ENCODE measurements around the gene GPS1. TPM values are rescaled to one million over a fixed set of nuclear protein-coding genes. Genes with fewer than 3 reads are reported as not detected.

GPS1 gene
- total and polyA plus RNA-seq, 9 of the 15 experiments (the other 6 are each of a cell fraction or from before 2014, with no cell fraction given), result 3.1 to 167 (median 69.9) TPM

DNA sequence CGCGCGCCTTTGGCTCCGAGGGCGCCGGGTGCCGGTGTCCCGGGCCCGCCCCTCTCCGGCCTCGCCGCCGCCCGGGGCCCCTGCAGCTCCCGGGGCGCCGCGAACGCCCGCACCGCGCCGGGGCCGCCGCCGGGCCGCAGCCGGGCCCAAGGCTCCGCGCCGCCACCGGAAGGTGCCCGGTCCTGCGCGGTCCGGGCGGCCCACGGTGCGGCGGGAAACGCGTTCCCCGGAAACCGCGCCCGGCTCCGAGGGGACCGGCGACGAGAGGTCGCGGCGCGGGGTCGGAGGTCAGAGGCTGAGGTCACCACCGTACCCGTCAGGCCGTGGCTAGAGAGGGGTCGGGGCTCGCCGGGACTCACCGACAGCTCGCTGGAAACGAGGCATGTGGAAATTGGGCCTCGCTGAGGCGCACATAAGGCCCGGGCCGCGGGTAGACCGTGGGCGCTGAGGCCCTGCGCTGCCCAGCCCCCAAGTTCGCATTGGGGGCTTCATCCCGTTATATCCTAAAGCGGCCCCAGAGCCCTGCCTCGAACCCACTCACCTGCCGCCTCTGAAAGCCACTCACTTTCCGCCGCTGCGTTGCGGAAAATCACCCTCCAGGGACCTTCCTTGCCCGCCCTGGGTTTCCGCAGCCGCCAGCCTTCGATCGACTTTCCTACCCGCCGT is 14.1 kb downstream of the GPS1 start, which contains the start of gene DUS1L (continued):
- TF ChIP-seq, protein P1, sequence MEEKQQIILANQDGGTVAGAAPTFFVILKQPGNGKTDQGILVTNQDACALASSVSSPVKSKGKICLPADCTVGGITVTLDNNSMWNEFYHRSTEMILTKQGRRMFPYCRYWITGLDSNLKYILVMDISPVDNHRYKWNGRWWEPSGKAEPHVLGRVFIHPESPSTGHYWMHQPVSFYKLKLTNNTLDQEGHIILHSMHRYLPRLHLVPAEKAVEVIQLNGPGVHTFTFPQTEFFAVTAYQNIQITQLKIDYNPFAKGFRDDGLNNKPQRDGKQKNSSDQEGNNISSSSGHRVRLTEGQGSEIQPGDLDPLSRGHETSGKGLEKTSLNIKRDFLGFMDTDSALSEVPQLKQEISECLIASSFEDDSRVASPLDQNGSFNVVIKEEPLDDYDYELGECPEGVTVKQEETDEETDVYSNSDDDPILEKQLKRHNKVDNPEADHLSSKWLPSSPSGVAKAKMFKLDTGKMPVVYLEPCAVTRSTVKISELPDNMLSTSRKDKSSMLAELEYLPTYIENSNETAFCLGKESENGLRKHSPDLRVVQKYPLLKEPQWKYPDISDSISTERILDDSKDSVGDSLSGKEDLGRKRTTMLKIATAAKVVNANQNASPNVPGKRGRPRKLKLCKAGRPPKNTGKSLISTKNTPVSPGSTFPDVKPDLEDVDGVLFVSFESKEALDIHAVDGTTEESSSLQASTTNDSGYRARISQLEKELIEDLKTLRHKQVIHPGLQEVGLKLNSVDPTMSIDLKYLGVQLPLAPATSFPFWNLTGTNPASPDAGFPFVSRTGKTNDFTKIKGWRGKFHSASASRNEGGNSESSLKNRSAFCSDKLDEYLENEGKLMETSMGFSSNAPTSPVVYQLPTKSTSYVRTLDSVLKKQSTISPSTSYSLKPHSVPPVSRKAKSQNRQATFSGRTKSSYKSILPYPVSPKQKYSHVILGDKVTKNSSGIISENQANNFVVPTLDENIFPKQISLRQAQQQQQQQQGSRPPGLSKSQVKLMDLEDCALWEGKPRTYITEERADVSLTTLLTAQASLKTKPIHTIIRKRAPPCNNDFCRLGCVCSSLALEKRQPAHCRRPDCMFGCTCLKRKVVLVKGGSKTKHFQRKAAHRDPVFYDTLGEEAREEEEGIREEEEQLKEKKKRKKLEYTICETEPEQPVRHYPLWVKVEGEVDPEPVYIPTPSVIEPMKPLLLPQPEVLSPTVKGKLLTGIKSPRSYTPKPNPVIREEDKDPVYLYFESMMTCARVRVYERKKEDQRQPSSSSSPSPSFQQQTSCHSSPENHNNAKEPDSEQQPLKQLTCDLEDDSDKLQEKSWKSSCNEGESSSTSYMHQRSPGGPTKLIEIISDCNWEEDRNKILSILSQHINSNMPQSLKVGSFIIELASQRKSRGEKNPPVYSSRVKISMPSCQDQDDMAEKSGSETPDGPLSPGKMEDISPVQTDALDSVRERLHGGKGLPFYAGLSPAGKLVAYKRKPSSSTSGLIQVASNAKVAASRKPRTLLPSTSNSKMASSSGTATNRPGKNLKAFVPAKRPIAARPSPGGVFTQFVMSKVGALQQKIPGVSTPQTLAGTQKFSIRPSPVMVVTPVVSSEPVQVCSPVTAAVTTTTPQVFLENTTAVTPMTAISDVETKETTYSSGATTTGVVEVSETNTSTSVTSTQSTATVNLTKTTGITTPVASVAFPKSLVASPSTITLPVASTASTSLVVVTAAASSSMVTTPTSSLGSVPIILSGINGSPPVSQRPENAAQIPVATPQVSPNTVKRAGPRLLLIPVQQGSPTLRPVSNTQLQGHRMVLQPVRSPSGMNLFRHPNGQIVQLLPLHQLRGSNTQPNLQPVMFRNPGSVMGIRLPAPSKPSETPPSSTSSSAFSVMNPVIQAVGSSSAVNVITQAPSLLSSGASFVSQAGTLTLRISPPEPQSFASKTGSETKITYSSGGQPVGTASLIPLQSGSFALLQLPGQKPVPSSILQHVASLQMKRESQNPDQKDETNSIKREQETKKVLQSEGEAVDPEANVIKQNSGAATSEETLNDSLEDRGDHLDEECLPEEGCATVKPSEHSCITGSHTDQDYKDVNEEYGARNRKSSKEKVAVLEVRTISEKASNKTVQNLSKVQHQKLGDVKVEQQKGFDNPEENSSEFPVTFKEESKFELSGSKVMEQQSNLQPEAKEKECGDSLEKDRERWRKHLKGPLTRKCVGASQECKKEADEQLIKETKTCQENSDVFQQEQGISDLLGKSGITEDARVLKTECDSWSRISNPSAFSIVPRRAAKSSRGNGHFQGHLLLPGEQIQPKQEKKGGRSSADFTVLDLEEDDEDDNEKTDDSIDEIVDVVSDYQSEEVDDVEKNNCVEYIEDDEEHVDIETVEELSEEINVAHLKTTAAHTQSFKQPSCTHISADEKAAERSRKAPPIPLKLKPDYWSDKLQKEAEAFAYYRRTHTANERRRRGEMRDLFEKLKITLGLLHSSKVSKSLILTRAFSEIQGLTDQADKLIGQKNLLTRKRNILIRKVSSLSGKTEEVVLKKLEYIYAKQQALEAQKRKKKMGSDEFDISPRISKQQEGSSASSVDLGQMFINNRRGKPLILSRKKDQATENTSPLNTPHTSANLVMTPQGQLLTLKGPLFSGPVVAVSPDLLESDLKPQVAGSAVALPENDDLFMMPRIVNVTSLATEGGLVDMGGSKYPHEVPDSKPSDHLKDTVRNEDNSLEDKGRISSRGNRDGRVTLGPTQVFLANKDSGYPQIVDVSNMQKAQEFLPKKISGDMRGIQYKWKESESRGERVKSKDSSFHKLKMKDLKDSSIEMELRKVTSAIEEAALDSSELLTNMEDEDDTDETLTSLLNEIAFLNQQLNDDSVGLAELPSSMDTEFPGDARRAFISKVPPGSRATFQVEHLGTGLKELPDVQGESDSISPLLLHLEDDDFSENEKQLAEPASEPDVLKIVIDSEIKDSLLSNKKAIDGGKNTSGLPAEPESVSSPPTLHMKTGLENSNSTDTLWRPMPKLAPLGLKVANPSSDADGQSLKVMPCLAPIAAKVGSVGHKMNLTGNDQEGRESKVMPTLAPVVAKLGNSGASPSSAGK (IDR thresholded peaks at IDR 0.05), result no peak
- peak in 1 of 2 experiments; percentile 99; a peak in 2 of 4 replicates for TF ChIP-seq TRIM24 (IDR thresholded peaks at IDR 0.05)
- TF ChIP-seq EP400 (IDR thresholded peaks at IDR 0.05), result peak; percentile 64; the same call in 1 of the 2 replicates
- peak; percentile 89 for TF ChIP-seq CBX1 (IDR thresholded peaks at IDR 0.05; ENCODE audit: low read depth)
- TF ChIP-seq, protein P2, sequence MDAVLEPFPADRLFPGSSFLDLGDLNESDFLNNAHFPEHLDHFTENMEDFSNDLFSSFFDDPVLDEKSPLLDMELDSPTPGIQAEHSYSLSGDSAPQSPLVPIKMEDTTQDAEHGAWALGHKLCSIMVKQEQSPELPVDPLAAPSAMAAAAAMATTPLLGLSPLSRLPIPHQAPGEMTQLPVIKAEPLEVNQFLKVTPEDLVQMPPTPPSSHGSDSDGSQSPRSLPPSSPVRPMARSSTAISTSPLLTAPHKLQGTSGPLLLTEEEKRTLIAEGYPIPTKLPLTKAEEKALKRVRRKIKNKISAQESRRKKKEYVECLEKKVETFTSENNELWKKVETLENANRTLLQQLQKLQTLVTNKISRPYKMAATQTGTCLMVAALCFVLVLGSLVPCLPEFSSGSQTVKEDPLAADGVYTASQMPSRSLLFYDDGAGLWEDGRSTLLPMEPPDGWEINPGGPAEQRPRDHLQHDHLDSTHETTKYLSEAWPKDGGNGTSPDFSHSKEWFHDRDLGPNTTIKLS (IDR thresholded peaks at IDR 0.05; ENCODE audit: borderline replicate concordance, low read depth), result 0 out of 2 replicates have a peak, but pooled peaks have one; percentile 59
- TF ChIP-seq RB1 (IDR thresholded peaks at IDR 0.05; ENCODE audit: low read depth), result peak; percentile 99
- peak; percentile 53; the same call in 1 of the 2 replicates for TF ChIP-seq JUN (IDR thresholded peaks at IDR 0.05; ENCODE audit: borderline replicate concordance, low read depth, low read length)
- TF ChIP-seq JUN (CRISPR knock-in tag; IDR thresholded peaks at IDR 0.05; ENCODE audit: borderline replicate concordance), result no peak
- TF ChIP-seq CC2D1A (IDR thresholded peaks at IDR 0.05), result no peak
- peak in 1 of 2 experiments; percentile 40; a peak in 1 of 4 replicates for TF ChIP-seq RCOR1 (IDR thresholded peaks at IDR 0.05; ENCODE audit: borderline replicate concordance in 1 of 2, low read depth in 2 of 2, low read length in 2 of 2)
- TF ChIP-seq MEF2D (tag; conservative IDR thresholded peaks at IDR 0.05; ENCODE audit: low read depth), result 0 out of 2 replicates have a peak, but pooled peaks have one; percentile 31
- no peak for TF ChIP-seq TEAD4 (IDR thresholded peaks at IDR 0.05; ENCODE audit: low read length)
- TF ChIP-seq TEAD4 (CRISPR knock-in tag; IDR thresholded peaks at IDR 0.05; ENCODE audit: borderline replicate concordance), result no peak

All from K562 (cell line).